CMK (cell line): ENCODE data around the gene SCN1B.

Source experiments
- DNase-seq: peaks from one replicate; pipeline ENCODE4 v3.0.0-alpha.2; 2010; ENCODE audit warnings: low read depth

Gene SCN1B

DNA sequence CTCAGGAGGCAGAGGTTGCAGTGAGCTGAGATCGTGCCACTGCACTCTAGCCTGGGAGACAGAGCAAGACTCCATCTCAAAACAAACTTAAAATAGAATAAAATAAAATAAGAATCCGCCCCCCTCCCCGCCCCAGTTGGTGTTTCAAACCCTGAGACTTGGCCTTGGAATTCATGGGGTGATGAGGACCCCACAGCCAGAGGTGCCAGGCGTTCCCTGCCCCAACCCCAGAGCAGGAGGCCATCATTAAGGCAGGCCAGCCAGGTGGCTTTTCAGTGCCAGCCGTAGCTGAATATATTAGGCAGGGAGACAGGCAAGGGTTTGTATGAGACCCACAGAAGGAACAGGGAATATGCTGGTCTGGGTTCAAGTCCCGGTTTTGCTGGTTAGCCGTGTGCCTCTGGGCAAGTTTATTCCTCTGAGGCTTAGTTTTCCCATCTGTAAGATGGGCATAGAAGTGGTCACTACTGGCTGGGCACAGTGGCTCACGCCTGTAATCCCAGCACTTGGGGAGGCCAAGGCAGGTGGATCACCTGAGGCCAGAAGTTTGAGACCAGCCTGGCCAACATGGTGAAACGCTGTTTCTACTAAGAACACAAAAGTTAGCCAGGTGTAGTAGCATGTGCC lies 23.5 kb downstream of the SCN1B start:
- no peak for DNase-seq

DNA sequence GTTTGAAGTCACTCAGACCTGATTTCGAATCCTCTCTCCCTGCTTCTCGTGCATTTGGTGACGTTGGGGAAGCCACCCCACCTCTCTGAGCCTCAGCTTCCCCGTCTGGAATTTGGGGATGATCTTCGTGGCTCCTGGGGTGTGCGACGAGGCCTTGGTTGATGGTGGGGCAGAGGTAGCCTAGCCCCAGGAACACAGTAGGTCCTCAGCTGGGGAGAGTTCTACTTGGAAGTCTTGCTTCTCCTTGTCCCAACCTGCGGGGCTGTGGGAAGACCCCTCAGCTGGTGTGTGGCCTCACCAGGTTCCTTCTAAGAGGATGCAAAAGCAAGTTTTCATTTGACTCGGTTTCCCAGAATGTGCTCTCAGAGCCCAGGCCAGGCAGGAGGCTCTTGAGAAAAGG lies 24.4 kb downstream of the SCN1B start:
- DNase-seq: no peak

DNA sequence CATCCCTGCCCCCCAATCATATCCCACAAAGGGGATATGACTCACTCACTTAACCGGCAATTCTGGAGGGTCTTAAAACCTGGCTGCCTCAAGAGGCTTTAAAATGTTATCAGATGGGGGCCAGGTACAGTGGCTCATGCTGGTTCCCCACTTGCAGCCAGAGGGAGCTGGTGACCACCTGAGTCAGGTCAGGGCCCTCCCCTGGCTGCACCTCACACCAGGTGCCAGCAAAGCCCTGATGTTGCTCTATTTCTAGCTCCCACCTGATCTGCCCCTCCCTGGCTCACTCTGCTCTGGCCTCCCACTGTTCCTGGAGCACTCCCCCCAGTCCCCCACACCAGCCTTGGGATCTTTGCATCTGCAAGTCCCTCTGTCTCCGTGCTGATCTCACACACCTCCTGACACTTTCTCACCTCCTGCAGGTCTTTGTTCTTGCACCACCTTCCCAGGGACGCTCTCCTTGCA lies 25.5 kb downstream of the SCN1B start:
- DNase-seq: no peak

DNA sequence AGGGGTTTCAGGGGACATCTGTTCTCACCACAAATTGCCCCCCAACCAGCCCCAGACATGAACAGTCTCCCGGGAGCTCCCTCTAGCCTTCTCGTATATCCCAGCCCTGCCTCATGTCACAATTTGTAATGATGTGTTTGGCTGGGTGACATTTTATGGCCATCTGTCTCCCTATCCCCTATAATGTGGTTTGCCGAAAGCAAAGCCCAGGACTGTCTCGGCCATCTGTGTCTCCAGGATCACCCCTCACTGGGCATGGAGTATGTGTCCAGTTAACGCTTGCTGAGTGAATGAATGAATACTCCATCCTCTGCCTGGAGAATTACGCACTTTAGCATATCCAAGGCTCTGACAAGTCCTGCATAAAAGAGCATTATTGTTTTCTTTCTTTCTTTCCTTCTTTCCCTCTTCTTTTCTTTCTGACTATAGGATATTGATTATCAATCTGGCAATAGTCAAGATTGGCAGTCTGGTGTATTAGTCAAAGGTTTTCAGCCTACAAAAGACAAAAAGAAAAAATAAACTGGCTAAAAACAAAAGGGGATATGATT lies 26.3 kb downstream of the SCN1B start:
- DNase-seq: no peak

DNA sequence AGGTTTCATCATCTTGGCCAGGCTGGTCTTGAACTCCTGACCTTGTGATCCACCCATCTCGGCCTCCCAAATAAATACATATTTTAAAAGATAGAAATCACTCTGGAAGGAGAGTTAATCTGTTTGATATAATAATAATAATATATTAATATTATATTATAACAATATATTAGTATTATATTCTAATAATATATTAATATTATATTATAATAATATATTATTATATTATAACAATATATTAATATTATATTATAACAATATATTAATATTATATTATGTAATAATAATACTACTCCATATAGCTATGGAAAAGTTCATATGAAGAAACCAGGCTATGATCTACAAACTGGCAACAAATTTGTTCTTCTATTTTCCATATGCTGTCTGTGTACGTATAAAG lies 28.1 kb downstream of the SCN1B start:
- DNase-seq: no peak

DNA sequence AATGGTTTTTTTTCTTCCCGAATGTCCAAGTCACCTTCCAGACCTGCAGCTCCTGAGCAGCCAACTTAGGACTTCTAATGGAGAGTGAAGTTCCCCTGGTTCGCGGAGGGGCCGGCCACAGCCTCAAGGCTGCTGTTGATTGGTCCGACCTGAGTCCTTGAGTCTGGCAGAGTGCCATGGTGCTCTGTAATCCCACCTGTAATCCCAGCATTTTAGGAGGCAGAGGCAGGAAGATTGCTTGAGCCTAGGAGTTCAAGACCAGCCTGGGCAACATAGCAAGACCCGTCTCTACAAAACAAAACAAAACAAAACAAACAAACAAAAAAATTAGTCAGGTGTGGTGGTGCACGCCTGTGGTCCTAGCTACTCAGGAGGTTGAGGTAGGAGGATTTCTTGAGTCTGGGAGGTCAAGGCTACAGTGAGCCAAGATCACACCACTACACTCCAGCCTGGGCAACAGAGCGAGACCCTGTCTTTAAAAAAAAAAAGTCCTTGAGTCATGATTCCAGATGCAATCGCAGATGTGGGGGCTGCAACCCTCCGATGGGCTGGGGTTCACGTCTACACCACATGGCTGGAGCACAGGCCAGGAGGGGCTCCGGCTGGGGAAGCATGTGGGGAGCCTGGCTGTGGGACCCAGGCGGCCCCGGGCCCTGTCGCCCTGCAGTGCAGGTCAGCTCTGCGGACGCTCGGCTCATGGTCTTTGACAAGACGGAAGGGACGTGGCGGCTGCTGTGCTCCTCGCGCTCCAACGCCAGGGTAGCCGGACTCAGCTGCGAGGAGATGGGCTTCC lies 28.9 kb downstream of the SCN1B start:
- DNase-seq: no peak

DNA sequence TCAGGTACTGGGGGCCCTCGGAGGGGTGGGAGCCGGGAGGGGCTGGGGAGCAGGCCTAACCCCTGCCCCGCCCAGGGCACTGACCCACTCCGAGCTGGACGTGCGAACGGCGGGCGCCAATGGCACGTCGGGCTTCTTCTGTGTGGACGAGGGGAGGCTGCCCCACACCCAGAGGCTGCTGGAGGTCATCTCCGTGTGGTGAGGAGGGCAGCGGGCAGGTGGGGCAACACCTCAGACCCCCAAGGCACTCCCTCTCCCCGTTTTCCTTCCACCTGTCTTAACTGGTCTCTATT lies 29.5 kb downstream of the SCN1B start:
- no peak for DNase-seq

DNA sequence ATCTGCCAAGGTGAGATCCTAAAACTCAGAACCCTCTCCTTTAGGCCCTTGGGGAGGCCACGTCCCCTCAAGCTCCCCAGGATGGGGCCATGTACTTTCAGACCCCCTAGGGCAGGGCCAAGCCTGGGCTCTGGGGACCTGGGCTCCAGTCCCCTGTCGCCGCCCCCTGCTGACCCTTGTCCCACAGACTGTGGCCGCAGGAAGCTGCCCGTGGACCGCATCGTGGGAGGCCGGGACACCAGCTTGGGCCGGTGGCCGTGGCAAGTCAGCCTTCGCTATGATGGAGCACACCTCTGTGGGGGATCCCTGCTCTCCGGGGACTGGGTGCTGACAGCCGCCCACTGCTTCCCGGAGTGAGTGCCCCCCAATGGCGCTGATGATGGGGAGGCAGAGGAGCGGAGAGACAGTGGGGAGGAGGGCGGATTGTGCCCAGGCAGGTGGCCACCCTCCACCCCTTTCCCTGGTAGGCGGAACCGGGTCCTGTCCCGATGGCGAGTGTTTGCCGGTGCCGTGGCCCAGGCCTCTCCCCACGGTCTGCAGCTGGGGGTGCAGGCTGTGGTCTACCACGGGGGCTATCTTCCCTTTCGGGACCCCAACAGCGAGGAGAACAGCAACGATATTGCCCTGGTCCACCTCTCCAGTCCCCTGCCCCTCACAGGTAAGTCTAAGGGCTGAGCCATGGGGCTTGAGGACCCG lies 30.0 kb downstream of the SCN1B start:
- DNase-seq: no peak

DNA sequence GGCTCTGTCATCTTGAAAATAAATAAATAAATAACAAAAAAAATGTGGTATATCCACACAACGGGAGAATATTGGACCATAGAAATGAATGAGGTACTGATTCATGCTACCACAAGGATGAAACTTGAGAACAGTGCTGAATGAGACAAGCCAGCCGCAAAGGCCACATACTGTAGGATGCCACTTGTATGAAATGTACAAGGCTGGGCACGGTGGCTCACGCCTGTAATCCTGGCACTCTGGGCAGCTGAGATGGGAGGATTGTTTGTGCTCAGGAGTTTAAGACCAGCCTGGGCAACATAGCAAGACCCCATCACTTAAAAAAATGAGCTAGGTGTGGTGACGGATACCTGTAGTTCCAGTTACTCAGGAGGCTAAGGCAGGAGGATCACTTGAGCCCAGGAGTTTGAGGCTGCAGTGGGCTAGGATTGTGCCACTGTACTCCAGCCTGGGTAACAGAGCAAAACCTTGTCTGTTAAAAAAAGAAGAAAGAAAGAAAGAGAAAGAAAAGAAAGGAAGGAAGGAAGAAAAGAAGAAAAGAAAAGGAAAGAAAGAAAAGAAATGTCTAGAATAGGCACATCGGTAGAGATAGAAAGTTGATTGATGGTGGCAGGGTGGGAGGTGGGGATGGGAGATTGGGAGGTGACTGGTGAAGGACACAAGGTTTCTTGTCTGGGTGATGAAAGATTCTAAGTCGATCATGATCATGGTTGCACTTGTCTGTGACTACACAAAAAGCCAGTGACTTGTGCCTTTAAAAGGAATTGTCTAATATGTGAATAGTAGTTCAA lies 31.5 kb downstream of the SCN1B start:
- DNase-seq: no peak

DNA sequence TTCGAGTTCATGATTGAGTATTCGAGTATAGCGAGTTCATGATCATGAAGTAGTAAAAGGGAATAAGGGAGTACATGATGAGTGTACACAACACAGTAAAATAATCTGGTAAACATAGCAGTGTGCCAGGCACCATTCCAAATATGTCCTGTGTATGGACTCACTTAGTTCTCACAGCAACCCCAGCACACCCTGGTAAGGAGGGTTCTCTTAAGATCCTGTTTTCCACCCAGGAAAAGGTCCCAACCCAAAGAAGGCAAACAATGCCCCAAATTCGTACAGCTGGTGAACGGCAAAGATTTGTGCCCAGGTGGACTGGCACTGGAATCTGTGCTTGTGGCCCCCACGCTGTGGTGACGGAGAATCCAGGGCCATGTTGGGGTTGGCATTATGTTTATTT lies 32.7 kb downstream of the SCN1B start:
- DNase-seq: no peak

DNA sequence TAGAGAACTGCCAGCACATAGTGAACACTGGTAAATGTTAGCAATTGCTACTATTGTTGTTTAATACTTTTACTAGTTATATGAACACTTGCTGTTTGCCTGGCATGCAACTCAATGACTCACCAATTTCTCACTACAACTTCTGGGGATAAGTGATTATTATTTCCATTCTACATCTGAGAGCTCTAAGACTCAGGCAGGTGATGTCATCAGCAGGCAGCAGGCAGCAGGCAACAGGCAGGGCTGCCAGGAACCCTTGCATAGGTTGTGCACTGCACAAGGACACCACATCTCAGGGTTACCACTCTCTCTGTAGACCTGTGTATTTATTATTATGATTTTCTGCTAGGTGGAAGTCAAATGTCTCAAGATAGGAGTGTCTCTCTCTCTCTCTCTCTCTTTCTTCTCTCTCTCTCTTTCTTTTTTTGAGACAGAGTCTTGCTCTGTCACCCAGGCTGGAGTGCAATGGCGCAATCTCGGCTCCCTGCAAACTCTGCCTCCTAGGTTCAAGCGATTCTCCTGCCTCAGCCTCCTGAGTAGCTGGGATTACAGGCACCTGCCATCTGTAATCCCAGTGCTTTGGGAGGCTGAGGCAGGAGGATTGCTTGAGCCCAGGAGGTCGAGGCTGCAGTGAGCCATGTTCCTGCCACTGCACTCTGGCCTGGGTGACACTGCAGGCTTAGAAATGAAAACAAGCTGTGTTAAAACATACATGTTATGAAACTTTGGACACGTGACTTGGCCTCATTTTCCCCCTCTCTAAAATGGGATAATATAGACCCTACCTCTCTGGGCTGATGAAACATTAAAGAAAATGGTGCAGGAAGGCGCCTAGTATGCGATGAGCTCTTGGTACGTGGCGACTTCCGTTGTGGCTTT lies 33.9 kb downstream of the SCN1B start:
- no peak for DNase-seq

DNA sequence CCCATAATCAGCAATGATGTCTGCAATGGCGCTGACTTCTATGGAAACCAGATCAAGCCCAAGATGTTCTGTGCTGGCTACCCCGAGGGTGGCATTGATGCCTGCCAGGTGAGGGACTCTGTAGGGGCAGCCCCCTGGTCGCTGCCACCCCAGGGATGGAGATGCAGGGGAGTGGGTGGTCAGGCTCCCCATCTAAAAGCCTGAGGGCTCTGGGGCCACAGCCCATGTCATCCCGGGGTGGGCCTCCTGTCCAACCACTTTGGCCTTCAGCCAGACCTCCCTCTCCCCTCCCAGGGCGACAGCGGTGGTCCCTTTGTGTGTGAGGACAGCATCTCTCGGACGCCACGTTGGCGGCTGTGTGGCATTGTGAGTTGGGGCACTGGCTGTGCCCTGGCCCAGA lies 35.3 kb downstream of the SCN1B start:
- no peak for DNase-seq

DNA sequence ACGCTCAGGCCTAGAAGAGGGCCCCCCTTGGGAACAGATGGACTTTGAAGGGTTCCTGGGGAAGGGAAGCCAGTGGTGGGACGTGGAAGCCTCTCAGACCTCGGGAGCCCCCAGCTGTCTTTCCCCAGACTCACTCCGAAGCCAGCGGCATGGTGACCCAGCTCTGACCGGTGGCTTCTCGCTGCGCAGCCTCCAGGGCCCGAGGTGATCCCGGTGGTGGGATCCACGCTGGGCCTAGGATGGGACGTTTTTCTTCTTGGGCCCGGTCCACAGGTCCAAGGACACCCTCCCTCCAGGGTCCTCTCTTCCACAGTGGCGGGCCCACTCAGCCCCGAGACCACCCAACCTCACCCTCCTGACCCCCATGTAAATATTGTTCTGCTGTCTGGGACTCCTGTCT lies 35.9 kb downstream of the SCN1B start:
- no peak for DNase-seq

DNA sequence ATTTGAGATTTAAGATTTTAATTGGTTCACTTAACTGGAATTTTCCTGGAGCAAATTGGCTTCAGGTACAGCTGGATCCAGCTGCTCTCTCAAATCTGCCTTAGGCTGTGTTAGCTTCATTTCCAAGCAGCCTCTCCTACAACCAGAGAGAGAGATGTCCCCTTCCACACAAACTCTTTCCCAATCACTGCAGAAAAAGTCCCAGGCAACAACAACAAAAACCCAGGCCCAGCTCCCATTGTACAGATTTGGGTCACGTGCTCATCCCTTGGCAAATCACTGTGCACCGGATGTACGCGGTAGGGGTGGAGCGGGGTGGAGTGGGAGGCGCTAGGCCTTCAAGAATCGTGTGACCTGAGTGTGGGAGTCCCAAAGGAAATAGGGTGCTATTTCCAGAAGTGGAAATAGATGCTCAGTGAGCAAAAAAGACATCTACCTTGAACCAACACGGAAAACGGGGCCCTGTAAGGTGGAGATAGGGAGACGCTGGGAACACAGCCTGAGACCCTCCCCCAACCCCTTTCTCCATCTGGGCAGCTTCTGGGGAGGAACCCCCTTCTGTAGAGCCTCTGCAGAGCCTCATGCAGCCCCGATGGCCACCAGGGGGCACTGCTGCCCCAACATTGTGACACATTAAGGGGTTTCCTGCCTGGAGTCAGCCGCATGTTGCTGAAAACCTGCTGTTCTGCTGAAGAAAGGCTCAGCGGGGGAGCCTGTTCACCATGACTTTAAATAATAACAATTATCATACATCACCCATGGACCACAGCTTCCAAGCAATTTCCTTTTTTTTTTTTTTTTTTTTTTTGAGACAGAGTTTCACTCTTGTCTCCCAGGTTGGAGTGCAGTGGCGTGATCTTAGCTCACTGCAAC lies 36.7 kb downstream of the SCN1B start:
- peak; percentile 81 for DNase-seq

DNA sequence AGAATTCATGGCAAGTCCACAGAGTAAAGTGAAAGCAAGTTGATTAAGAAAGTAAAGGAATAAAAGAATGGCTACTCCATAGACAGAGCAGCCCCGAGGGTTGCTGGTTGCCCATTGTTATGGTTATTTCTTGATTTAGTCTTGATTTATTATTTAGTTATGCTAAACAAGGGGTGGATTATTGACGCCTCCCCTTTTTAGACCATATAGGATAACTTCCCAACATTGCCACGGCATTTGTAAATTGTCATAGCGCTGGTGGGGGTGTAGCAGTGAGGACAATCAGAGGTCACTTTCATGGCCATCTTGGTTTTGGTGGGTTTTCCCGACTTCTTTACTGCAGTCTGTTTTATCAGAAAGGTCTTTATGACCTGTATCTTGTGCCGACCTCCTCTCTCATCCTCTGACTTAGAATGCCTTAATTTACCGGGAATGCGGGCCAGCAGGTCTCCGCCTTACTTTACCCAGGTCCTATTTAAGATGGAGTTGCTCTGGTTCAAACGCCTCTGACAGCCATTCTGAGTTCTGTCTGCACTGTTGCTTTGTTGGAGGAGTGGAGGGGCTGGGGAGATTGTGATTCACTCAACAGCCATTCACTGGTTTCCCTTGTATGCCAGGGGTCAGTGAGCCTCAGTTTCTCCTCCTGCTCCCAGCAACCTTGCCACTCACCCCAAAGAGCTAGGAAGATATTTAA lies 38.8 kb downstream of the SCN1B start:
- DNase-seq: no peak

DNA sequence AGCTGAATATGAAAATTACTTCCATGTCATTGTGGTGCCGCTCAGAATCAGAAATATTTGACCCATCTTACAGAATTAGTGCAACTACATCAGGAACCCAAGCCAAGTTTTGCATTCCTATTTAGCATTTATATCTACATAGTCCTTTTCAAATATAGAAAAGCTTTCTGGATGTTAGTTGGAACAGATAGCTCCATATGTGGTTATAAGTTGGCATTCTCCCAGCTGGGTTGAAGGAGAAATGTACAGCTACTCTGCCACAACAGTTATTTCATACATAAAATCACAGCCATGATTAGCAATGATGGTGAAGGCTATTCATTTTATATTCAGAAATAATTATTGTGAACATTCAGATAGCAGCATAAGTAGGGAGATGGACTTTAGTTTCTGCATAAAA lies 39.4 kb downstream of the SCN1B start:
- no peak for DNase-seq

DNA sequence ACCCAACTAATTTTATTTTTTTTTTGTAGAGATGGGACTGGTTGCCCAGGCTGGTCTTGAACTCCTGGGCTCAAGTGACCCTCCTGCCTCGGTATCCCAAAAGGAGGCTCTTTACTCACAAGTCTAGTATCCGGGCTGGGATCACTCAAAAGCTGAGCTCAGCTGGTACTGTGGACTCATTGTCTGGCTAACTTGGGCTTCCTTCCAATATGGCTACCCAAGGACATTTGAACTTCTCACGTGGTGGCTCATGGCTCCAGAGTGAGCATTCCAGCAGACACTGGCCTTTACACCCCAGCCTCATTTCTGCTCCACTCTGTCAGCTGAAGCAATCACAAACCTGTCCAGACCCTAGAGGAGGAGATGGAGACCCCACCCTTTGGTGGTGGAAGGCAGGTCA lies 40.2 kb downstream of the SCN1B start:
- DNase-seq: no peak

DNA sequence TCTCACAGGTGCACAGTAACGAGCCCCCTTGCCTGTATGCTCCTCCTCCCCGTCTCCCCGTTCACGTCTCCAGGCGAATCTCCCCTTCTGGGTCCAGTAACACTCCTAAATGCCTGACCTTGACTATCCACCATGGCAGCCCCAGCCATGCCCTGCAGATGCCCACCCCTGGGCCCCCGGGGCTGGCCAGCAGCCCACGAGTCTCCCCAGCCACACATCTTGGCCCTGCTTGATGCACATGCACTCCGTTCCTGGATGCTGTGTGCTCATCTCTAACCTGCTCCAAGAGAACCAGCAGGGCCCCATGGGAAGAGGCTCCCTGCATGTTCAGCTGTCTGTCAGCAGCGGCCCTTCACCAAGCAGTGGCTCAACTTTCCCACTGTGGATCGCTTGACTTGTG lies 43.2 kb downstream of the SCN1B start:
- no peak for DNase-seq

DNA sequence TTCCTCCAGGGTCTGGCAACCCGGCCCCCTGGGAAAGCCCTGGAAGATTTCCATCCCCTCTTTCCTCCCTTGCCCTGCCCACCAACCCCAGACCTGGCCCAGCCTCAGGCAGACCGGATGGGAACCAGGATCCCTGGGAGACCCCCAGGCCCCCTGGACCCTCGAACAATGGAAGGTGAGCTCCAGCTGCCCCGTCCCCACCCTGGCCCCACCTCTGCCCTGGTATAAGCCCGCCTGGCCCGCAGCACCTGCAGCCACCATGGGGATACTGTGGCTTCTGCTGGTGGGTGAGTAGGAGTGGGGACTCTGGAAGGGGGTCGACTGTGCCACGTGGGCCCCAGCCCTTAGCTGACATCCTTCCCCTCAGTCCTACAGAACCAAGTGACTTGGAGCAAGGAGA lies 43.7 kb downstream of the SCN1B start:
- no peak for DNase-seq
